GM20431 (cell line): ENCODE results near the gene IKZF3.

Experiments used
- in situ Hi-C: fragments of 300-500 bp; cut with MseI, MboI; formaldehyde crosslinking; loops from one replicate; pipeline ENCODE4 v1.15.0; 2020; ENCODE audit warnings: low sequenced_read_pairs; ENCODE audit not compliant: unreplicated experiment

IKZF3 gene

GRCh38 chr17:39822051-39822451 lies 42.1 kb downstream of the IKZF3 start:
- in situ Hi-C loops: no loop called here

DNA sequence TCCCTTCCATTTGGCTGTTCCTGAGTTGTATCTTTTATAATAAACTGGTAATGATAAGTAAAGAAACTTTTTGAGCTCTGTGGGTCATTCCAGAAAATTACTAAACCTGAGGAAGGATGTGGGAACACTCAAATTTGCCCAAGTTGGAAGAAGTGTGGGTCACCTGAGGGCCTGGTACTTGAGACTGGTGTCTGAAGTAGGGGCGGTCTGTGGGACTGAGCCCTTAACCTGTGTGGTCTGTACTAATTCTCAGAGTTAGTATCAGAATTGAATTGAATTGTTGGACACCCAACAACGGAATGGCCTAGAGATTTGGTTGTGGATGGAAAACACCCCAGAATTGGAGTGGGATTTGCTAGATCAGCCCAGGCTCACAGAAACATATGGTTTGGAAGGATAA lies 43.1 kb downstream of the IKZF3 start:
- in situ Hi-C loops: no loop called here

DNA sequence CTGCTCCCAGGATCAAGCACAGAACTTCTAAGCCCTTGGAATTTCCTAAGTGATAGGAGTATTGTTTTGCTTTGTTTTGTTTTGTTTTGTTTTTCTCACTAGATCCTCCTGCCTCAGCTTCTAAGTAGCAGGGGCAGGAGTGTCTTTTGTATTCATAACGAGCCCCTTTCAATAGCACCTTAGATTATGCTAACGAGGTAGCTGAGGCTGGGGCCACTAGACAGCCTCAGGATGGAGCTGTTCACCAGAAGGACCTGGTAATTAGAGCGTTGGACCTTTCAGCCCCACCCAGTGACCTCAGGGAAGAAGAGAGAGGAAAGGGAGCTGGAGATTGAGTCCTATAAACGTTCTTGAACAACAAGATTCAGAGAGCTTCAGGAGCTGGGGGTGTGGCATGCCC lies 43.6 kb downstream of the IKZF3 start:
- in situ Hi-C loops: no loop called here

- in situ Hi-C loops: no loop called here
Measured at GRCh38 chr17:39818358-39819000, 45.6 kb downstream of the IKZF3 start.

DNA sequence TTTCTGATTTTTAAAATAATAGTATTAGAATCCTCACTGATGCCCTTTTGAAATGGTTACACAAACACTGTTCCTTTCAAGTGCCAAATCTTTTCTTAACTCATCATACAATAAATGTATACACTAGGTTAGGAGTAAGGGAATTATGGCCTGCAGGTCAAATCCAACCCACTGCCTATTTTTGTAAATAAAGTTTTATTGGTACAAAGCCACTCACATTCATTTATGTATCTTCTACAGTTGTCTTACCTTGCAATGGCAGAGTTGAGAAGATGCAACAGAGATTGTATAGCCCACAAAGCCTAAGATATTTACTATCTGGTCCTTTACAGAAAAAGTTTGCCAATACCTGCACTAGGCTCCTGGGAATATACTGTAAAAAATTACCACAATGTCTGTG lies 47.8 kb downstream of the IKZF3 start:
- in situ Hi-C loops: no loop called here

GRCh38 chr17:39814497-39814896 lies 49.6 kb downstream of the IKZF3 start:
- in situ Hi-C loops: no loop called here

GRCh38 chr17:39813631-39814030 lies 50.5 kb downstream of the IKZF3 start:
- in situ Hi-C loops: no loop called here

DNA sequence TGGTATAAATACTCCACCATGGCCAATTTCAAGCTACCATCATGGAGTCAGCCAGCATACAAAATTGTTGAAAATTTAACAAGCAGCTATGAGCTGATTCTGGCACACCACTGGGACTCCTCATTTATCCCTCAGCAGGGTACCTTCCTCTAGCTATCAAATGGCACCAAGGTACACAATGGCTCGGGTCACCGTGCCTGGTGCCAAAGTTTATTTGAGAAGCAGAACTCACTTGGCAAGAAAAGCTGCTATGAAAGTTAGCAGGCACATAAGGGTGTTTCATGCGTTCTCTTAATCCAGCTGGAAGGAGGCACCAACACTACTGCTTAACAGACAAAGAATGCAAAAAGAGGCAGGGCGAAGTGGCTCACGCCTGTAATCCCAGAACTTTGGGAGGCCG lies 51.6 kb downstream of the IKZF3 start:
- in situ Hi-C loops: no loop called here

- in situ Hi-C loops: no loop called here
Measured at GRCh38 chr17:39810939-39811728, 53.0 kb downstream of the IKZF3 start.

DNA sequence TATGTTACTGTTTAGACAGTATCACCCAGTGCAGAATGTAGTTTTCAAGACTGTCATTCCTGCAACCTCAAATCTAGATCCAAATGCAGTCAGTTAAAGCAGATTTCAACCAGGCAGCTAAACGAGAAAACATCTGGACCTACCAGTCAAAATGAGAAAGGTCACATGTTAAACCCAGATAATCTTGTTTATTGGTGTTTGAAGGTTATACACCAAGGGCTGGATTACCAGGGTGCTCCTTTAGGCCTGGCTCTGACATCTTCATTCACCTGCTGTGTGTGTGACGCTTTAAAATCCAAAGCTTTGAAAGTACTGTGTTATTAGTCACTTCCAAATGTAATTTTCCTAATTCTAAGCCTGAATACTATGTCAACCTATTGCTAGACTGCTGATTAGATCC lies 54.9 kb downstream of the IKZF3 start:
- in situ Hi-C loops: no loop called here

GRCh38 chr17:39808409-39808997 lies 55.6 kb downstream of the IKZF3 start:
- in situ Hi-C loops: no loop called here

DNA sequence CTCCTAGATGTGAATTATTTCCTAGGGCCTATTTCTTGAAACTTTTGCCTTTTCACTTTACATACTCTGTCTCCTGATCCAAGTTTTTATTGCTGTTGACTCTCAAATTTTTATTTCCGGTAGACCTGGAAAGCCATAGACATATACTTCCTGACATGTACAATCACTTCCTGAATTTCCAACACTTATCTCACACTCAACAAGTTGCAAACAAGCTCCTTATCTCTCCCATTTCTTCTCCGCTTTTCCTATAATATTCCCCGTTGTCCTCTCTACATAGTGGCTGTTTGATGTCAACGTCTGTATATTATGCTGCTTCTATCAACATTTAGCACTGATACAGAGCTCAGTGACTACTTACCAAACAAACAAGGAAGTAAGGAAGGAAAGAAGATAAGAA lies 59.3 kb downstream of the IKZF3 start:
- in situ Hi-C loops: no loop called here

GRCh38 chr17:39801055-39801454 lies 63.1 kb downstream of the IKZF3 start:
- in situ Hi-C loops: no loop called here

- in situ Hi-C loops: no loop called here
Measured at GRCh38 chr17:39800540-39800939, 63.6 kb downstream of the IKZF3 start.

GRCh38 chr17:39799395-39799794 lies 64.7 kb downstream of the IKZF3 start:
- in situ Hi-C loops: no loop called here

DNA sequence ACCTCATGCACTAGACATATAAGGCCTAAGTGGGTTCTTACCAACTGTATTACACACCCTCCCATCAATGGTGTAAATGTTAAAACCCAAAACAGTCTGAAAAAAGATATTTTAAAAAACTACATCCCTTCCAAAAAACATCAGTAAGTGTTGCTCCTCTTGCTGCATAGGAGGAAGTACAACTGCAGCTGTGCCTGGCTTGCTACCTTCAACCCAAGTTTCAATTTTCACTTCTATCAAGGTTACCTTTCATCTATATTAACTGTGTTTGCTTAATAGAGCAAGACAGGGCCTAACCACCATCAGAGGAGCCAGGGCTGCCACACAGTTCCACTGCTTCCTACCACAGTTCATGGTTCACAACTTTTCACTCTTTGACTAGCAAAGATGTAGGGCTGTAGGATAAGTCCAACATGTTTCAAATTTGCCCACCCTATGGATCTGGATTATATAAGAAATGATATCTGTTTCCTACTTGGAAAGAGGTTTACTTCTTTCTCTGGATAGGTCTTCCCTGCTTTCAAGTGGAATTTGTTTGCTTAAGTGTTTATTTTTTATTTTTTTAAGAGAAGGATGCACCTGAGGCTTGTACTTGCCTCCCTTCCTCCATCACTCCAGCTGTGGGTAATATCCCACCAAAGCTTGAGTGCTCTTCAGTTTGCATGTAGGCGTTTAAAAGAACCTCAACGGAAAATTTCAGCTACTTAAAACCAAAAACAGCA lies 69.7 kb downstream of the IKZF3 start:
- in situ Hi-C loops: no loop called here

DNA sequence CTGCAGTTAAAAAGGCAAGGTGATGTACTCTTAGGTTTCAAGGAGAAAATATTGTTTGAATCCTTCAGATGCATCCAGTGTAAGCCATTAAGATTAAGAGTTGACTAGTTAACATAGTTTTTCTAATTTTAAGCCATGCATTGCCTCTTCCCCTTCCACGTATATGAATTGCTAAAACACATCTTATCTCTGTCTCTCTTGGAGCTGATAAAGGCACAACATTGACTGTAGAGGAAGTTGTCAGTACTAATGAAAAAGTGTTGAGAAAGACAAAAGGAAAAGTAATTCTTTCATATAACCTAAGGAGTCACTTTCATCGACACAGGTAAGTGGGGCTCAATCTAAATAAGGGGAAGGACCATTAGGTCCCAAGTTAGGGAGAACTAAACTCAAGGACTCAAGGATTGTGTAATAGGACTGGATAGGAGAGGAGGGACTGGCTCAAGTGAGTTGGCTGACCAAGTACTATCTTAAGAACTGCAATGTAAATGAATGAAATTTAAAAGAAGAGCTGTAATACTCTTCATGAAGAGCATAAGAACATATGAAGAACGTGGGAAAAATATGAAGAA lies 70.7 kb downstream of the IKZF3 start:
- in situ Hi-C loops: no loop called here

DNA sequence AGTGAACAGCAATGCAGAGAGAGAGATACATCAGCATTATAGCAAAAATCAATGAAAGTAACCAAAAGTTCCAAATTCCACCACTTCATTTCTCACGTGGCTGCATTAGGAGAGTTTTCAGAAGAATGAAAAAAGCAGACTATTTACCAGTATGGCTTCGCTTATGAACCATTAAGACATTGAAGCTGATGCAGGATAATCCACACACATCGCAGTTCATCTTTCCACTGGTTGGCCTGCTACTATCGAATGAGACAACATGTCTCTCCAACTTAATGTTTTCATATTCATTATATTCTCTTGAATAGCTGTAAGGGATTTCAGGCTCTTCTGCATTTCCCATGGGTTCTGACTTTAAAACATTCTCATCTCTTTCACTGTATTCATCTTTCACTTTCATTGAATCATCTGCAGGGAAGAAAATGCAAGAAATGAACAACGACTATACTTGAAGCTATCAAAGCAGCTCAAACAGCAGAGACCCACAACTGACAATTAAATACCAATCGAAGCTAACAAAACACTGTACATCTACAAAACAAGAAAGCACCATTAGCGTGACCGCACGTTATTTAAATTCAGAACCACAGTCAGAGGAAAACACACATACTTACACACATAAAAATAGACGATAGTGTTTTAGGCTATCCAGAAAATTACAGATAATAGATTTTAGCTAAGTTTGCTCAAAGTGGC lies 71.4 kb downstream of the IKZF3 start:
- in situ Hi-C loops: no loop called here

DNA sequence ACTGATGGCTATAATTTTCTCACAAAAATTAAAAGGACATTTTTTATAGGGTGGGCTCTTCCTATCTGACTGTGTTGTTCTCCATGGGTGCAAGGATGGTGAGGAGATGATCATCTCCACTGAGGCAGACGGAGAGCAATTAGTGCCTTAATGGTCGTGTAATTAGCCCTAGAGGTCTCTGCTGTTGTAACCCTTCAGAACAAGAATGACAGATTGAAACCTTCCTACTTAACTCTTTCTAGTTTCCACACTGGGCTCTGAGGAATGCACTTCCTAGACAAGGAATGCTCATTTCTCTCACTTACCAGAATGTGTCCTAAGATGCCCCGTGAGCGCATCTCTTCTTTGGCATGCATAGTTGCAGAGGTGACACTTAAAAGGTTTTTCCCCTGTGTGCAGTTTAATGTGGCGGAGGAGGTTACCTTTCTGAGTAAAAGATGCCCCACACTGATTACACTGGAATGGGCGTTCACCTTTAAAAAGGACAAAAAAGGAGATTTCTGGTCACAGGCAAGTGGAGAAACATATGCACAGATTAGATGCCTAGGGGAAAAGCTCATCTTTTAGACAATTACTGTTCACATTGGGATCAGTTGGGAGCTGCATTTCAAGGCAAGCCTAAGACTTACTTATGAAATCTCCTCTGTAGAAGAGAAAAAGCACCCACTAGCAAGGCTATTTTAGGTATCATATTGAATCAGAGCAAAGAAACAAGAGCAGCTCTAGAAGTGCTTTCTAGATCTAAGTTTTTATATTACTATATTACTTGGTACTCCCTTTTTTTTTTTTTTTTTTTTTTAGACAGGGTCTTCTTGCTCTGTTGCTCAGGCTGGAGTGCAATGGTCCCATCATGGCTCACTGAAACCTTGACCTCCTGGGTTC lies 72.8 kb downstream of the IKZF3 start:
- in situ Hi-C loops: no loop called here
